Measurements from ENCODE around the gene CFAP99.

DNA sequence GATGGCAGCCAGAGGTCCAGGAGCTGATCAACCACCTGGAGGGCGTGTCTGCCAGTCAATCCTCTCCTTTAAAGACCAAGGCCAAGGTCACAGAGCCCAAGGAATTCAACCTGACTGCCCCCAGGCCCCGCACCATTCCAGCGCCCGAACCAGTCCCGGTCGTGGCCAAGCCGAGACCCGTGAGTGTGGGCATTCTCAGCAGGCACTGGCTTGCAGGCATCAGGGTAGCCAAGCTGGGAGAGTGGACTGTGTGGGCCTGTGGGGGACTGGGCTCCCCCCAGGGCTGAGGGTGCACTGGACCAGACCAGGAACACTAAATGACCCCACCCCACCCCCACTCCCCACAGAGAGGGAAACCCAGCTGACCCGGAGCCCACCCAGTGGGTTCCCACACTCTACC, 26.4 kb downstream of the CFAP99 start:
- TF ChIP-seq, protein P1, sequence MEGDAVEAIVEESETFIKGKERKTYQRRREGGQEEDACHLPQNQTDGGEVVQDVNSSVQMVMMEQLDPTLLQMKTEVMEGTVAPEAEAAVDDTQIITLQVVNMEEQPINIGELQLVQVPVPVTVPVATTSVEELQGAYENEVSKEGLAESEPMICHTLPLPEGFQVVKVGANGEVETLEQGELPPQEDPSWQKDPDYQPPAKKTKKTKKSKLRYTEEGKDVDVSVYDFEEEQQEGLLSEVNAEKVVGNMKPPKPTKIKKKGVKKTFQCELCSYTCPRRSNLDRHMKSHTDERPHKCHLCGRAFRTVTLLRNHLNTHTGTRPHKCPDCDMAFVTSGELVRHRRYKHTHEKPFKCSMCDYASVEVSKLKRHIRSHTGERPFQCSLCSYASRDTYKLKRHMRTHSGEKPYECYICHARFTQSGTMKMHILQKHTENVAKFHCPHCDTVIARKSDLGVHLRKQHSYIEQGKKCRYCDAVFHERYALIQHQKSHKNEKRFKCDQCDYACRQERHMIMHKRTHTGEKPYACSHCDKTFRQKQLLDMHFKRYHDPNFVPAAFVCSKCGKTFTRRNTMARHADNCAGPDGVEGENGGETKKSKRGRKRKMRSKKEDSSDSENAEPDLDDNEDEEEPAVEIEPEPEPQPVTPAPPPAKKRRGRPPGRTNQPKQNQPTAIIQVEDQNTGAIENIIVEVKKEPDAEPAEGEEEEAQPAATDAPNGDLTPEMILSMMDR (IDR thresholded peaks at IDR 0.05): no peak
- TF ChIP-seq POLR2A (IDR thresholded peaks at IDR 0.05): no peak
- no peak for TF ChIP-seq POLR2AphosphoS5 (IDR thresholded peaks at IDR 0.05)

Measured in breast epithelium (tissue), 3 donors.